HG03175 (cell line): ENCODE data around the gene LLPH.
"Not testable (repeated sequence)": the region's sequence is repeated elsewhere in the genome, so short reads cannot be mapped to it uniquely, and the experiment has no call there.

Source experiments
- ATAC-seq: cut with Tn5 transposase; IDR thresholded peaks from one replicate; pipeline ENCODE4 v1.9.1; 2021; ENCODE audit warnings: mild to moderate bottlenecking, moderate library complexity; ENCODE audit not compliant: unreplicated experiment

Gene LLPH

DNA sequence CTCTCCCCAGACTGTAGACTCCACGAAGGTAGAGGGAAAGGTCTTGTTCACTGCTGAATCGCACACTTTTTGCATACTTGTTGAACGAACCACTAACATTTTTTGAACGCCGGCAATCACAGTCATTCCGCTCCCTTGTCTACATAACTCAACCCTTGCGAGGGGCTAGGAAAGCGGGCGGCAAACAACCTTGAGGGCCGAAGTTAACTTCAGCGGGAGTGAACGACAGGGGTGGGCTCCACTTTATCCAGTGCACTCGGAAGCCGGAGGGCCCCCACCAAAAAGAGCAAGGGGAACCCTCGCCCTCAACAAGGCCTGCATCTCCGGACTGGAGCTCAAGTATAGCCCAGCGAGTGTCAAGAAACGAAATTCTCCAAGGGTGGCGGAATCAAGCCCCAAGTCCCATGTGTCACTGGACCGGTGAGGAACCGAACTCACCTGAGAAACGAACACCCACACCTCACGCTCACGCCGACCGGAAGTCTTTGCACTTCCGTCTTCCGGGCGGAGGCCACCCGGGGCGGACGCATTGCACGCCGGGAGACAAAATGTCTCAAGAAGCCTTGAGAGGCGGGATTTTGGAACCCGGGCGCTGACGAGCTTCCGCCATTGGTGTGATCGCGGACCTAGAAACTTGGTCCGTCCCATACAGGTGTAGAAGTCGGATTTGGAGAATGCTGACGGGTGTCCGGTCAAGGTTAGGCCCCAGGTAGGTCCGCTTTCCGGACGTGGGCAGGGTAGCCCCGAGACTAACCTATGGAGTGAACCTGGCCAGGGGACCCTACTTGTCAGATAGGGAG lies at the start of gene LLPH:
LLPH (minus strand) TSS at position 484 of the 800 bp plus-strand sequence. CDS start 1,644 bp downstream, outside the sequence.
- peak; percentile 98 for ATAC-seq

DNA sequence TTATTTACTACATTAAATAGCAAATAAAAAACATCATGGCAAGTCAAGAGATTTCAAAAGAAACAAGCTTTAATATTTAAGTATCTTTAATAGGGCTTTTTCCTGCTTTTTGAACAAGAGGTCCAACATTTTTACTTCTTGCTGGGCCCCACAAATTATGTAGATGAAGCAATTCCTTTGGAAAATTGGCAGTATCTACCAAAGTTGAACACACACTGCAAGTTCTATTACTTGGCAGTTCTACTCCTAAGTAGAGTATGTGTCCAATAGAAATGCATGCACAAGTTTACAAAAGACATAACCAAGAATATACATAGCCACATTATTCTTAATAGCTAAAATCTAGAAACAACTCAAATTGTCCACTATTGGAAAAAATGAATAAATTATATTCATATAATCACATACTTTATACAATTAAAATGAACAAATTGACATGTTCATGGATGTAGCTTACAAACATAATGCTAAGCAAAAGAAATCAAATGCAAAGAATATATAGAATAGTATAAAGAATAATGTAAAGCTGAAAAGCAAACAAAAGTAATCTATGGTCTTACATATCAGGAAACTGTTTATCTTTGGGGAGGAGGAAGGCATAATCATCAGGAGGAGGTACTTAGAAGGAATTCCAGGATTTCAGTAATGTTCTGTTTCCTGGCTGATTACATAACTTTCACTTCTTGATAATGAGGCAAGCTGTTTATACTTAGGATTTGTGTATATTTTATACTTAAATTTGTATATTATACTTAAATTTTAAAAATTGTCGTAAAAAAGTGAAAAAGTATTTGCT lies 45.8 kb upstream of the LLPH start:
- no peak for ATAC-seq

DNA sequence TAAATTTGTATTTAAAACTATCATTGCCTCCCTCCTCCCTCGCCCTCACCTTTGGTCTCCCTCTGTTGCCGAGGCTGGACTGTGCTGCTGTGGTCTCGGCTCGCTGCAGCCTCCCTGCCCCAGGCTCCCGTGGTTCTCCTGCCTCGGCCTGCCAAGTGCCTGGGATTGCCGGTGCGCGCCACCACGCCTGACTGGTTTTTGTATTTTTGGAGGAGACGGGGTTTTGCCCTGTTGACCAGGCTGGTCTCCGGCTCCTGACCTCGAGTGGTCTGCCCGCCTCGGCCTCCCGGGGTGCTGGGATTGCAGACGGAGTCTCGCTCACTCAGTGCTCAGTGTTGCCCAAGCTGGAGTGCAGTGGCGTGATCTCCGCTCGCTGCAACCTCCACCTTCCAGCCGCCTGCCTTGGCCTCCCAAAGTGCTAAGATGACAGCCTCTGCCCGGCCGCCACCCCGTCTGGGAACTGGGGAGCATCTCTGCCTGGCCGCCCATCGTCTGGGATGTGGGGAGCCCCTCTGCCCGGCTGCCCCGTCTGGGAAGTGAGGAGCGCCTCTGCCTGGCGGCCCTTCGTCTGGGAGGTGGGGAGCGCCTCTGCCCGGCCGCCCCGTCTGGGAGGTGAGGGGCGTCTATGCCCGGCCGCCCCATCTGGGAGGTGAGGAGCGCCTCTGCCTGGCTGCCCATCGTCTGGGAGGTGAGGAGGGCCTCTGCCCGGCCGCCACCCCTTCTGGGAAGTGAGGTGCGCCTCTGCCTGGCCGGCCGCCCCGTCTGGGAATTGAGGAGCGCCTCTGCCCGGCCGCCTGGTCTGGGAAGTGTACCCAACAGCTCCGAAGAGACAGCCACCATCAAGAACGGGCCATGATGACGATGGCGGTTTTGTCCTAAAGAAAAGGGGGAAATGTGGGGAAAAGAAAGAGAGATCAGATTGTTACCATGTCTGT lies 44.1 kb upstream of the LLPH start:
- ATAC-seq, result not testable (repeated sequence)

DNA sequence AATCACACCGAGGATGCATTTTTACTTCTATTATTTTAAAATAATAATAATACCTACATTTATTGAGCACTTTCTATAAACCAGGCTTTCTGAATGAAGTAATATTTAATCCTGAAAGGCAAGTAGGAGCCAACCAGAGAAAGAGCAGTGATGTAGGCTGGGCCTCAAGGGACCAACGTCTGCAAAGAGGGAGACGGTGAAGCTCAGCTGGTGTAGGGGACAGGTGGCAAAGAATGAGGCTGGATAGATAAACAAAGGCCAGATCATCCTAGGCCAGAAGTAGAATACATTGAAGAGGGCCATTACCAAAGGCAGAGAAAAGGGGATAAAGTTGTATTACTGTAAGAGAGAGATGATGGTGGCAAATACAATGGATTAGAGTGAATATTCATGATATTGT lies 40.1 kb upstream of the LLPH start:
- ATAC-seq, result no peak

DNA sequence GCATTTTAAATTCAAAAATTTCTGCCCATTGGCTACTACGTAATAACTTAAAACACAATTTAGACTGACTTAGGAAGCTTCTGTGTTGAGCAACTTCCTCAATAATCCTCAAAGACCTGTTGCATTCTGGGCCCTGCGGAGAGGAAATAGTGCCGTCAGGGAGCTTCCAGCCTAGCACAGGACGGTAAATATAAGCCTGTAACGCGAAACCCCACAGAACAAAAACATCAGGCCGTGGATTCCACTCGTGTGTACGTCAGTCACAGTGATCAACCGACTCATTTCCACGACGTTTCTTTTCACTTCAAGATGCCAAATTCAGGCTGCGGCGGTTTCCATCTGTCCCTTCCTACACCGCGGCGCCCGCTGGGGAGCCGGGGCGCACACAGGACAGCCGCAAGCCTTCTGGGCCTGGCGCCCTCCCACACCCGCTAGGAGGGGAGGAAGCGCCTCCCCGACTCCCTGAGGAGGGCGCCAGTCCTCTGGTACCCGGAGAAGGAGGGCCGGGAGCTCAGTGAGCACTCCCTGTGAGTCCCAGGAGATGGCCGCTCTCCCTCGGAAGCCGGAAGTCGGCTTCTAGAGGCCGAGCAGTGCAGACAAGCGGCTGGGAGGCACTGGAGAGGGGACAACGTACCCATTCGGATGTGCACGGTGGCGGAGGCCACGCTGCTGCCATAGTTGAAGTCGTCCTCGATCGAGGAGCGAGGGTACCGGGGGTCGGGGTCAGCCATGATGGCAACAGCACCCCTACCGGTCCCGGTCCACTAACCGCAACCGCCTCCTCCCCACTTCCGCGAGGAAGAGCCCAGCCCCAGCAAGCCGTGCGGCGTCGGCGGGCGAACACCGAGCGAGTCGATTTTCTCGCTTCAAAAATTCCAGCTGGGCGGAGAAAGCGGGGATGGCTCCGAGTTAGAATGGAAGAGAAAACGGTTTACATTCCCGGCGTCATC lies 38.9 kb upstream of the LLPH start, which contains the start of gene TMBIM4:
TMBIM4 (minus strand) TSS at position 776 of the 950 bp plus-strand sequence; CDS start at position 731, 45 bp downstream.
- ATAC-seq, result peak; percentile 80

DNA sequence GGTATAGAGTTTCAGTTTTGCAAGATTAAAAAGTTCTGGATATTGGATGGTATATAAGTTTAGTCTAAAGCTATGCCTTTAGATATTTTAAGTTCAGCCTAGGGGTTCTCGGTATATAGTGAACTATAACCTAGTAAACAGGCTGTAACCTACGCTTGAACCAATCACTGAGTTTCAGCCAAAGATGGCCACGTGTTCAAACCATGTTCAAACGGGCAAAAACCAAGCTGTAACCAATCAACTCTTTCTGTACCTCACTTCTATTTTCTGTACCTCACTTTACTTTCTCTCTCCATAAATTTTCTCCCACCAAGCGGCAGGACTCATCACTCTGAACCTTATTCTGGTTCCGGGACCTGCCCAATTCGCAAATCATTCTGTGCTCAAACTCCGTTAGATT lies 37.9 kb upstream of the LLPH start:
- no peak for ATAC-seq

DNA sequence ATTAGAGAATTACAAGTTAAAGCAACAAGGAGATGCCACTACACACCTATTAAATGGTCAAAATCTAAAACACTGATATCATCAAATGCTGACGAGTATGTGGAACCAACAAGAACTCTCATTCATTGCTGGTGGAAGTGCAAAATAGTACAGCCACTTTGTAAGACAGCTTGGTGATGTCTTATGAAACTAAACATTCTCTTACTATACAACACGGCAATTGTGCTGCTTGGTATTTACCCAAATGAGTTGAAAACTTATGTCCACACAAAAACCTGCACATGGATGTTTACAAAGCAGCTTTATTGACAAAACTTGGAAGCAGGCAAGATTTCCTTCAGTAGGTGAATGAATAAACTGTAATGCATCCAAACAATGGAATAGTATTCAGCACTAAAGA lies 36.0 kb upstream of the LLPH start:
- ATAC-seq, result no peak

DNA sequence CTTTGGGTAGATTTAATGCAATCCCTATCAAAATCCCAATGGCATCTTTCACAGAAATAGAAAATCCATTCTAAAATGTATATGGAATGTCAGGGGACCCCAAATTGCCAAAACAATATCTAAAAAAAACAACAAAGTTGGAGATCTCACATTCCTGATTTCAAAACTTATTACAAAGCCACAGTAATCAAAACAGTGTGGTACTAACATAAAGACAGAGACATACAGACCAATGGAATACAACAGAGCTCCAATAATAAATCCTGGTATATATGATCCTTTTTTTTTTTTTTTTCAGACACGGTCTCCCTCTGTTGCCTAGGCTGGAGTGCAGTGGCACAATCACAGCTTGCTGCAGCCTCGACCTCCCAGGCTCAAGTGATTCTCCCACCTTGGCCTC lies 34.6 kb upstream of the LLPH start:
- no peak for ATAC-seq

DNA sequence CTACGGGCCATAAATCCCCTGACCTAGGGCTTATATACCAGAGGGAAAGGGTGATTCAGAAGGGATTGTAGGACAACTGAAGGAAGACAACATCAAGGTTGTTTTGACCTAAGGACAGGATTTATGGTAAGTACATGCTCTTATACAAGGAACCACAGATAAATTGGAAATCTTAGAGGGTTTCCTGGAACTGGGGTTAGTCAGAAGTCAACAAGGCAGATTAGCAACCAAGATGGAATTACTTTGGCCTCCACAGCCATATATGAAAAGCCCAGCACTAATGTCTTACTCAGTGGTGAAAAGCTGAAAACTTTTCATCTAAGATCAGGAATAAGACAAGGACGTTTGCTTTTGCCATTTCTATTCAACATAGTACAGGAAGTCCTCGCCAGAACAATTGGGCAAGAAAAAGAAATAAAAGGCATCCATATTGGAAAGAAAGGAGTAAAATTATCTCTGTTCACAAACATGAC lies 33.8 kb upstream of the LLPH start:
- ATAC-seq, result no peak

DNA sequence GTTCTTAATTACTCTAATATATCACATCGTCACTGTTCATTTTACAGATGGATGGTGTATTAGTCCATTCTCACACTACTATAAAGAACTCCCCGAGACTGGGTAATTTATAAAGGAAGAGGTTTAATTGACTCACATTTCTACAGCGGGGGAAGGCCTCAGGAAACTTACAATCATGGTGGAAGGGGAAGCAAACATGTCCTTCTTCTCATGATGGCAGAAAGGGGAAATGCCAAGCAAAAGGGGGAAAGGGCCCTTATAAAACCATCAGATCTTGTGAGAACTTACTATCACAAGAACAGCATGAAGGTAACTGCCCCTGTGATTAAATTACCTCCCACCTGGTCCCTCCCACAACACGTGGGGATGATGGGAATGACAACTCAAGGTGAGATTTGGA lies 32.7 kb upstream of the LLPH start:
- ATAC-seq, result no peak

DNA sequence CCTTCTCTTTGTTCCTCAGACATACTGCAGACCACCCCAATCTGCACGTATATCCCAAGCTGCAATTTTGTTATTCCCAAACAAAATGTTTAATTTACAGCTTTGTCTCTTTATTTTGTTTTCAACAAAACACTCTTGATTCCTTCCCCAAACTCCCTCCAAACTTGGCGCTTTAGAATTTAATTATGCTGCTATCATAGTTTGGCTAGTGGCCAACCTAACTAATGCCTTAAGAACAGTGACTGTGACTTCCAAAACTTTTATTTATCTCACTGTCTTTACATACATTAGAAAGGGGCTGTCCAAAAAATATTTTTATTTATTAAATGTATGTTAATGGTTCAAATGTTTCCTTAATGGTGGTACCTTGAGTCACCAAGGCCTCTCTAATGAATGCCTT lies 32.2 kb upstream of the LLPH start:
- ATAC-seq, result no peak

DNA sequence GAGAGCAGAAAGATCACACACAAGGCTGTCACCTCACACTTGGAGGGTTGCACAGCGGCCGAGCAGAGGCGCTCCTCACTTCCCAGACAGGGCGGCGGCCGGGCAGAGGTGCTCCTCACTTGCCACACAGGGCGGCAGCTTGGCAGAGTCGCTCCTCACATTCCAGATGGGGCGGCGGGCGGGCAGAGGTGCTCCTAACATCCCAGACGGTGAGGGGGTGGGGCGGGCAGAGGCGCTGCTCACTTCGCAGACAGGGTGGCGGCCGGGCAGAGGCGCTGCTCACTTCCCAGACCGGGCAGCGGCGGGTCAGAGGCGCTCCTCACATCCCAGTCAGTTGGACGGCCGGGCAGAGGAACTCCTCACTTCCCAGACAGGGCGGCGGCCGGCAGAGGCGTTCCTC lies 30.2 kb upstream of the LLPH start:
- no peak for ATAC-seq

DNA sequence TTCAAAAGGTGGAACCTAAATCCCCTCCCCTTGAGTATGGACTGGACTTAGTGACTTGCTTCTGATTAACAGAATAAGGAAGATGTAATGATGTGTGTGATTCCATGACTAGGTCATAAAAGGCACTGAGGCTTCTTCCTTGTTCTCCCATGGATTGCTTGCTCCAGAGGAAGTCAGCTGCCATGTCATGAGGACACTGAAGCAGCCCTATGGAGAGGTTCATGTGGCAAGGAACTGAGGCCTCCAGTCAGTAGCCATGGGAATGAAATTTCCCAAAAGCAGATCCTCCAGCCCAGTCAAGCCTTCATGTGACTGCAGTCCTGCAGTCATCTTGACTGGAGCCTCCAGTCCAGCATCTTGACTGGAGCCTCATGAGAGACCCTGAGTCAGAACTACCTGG lies 28.6 kb upstream of the LLPH start:
- no peak for ATAC-seq

DNA sequence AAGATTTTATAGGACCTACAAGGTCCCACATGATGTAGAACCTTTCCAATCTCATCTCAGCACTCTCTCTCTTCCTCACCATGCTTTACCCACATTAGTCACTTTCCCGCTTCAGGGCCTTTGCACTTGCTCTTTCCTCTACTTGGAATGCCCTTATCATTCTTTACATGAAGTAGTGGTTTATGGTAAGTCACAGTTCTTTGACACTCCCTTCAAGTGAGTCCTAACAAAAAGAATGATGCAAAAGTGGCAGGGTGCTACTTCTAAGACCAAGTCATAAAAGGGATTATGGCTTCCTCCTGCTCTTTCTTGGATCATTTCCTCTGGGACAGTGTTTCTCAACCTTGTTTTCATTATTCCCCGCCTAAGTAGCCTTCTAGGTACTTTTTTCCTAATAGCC lies 26.1 kb upstream of the LLPH start:
- ATAC-seq, result no peak

DNA sequence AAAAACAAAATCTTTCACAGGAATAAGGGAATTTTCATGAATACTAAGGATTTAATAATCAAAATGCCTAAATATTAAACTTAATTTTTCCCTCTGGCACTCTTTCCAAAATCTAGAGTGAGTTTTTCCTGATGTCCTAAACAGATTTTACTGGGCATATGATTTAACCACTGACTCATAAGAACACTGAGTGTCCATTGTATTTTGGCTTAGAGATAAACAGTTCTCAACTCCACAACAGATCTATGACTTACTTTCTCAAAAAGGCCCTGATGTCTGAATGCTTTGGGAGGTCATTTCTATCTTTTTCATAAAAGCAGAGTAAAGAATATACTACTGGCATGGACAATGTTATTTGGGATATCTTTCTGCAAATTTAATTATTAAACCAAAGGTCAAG lies 24.2 kb upstream of the LLPH start:
- ATAC-seq, result no peak

DNA sequence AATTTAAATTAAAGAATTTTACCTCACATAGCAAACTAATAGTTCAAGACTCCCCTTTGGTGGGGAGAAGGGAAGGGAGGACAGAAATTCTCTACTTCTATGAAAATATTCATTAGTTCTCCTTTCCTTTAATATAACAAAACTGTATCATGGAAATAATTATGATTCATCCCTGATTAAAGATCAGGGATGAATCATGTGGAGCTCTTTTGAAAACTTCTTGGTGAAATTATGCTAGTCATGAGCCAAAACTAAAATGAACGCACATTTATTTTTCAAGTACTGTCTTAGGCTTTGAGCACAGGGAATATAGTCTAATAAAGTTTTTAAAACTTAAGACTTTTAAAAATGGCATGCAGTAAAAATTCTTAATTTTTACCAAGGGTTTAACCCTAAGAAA lies 22.2 kb upstream of the LLPH start:
- ATAC-seq, result no peak

DNA sequence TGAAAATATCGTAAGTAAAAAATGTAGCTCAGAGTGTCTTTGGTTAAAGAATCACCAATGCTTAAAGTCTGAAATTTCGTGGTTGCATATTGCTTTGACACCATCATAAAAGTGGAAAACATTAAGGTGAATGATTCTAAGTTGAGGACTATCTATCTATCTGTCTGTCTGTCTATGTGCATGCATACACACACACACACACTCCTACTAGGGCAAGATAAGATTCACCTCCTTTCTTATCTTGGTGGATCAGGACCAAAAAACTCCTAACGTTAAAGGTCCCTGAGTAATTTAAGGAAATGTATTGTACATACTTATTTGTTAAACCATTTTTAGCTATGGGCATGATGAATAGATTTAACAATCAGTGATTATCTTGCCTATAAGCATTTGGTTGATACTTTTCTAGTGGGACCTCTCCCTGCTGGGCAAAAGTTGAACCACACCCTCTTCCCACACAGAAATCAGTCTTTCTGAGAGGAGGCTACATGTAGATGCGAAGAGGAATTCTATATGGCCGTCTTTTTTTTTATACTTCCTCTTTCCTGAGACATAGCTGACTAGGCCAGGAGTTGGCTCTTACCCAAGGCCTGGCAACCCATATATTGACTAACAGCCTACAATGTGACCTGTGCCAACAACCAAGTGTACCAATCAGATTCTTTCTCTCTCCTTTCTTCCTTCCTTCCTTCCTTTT lies 19.3 kb upstream of the LLPH start:
- no peak for ATAC-seq

DNA sequence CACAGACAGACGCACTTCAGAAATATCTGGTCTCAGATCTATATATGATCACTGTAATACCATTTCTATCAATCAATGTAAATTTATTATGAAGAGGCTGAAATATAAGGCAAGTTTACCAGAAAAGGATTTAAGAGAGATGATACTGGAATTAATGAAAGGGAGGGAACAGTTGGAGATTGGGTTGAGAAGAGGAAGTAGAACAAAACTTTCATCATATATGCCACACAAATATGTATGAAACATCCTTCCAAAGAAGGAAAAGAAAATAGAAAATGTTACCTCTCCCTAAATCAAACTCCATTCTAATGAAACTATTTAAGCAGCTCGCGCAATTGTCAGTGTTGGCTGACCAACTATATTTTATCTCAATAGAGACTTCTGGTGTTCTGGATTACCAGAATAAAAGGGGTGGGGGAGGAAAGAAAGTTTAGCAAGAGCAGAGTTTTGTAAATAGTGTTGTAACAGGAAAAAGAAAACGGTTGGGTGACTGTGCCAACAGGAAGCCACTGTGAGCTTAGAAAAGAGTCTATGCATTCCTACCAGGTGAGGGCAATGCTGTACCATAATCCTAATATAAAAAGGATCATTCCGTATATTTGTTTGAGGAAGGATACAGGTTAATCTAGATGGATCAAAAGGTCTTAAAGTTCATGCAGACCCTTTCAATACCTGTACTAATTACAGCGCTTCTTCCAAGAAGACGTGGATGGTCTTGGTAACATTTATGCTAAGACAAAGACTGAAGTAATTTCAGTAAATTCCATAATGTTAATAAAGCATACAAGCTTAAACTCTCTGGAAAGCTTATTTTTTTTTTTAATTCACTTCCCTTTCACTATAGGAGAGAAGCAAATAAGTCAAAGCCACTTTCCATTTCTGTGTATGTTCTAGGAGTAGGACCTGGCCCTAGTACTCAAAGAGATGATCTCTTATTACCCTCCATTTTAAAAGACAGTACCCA lies 14.5 kb upstream of the LLPH start:
- ATAC-seq, result no peak
